HG03342 (cell line): ENCODE data around the gene LMO1.
A peak's percentile ranks its signal among the peaks of the same experiment; 100 is the strongest.

Experiments
- ATAC-seq: cut with Tn5 transposase; IDR thresholded peaks from one replicate; pipeline ENCODE4 v1.9.1; 2021; ENCODE audit warnings: mild to moderate bottlenecking, moderate library complexity; ENCODE audit not compliant: unreplicated experiment

Gene LMO1

GRCh38 chr11:8230178-8230859 lies 33.4 kb downstream of the LMO1 start:
- no peak for ATAC-seq

- ATAC-seq = no peak
Observed at GRCh38 chr11:8229299-8230177, 34.1 kb downstream of the LMO1 start.

DNA sequence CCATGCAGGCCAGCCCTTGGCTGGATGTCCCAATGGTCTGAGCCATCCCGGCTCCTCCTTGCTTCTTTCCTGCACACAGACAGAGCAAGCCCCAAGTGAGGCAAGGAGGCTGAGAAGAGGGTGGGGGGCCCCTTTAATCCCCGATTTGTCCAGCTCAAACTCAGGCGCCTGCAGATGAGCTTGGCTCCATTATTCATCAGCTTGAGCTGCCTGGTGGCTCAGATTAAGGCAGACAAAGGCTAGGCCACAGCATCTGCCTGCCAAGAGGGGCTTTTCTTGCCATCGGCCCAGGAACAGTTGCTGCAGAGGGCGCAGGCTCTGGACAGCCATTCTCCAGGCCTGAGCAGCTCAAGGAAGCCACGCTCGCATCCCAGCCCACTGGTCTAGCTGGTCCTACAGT lies 35.4 kb downstream of the LMO1 start:
- ATAC-seq = no peak

DNA sequence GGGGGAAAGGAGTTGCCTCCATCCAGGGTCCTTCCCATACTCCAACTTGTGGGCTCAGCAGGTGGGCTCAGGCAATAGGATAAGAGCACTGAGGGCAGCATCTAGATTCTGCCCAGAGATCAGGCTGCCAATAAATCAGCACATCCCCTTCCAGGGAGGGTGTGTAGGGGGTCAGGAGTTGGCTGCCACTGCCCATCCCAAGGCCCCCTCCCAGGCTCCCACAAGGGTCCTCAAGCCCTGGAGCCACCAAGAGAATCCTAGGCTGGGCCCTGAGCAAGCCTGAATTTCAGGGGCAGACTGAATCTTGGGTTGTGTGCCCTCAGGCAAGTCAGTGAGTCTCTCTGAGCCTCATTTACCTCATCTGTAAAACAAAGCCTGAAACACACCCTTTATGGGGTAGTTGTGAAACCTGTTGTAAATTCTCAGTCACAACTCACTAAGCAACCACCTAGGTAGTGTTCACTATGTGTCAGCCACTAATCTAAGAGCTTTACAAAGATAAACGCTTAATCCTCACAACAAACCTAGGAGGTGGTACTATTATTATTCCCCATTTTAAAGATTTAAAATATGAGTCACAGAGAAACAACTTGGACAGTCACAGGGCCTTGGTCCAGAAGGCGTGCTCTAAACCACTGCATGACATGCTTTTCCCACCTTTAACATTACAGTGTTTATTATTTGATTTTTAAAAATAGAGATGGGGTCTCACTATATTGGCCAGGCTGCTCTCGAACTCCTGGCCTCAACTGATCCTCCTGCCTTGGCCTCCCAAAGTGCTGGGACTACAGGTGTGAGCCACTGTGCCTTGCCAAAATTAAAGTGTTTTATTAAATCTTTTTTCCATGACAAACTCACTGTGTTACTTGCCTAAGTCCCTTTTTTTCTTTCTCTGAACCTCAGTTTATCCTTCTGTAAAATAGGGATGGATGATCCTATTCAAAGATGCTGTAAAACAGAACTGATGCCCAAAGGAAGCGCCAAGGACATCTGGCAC lies 36.2 kb downstream of the LMO1 start:
- no peak for ATAC-seq

GRCh38 chr11:8225589-8226036 lies 38.1 kb downstream of the LMO1 start:
- ATAC-seq = peak; percentile 65

DNA sequence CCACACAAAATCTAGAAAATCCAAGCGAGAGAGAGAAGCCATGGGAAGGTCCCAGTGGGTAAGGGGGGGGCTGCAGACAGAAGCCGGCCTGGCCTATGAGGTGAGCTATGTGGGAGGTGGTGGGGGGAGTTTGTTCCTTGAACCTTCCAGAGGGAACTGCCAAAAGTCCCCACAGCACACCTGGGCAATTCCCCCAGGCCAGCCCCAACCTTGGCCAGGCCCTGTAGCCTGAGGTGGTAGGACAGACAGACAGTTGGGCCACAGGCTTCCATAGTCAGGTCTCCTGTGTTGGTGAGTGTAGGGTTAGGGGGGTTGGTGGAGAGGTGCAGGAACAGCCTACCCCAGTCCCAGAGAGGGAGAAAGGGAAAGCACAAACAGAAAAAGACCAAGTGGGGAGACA lies 39.0 kb downstream of the LMO1 start:
- no peak for ATAC-seq

- no peak for ATAC-seq
Observed at GRCh38 chr11:8224161-8224591, 39.5 kb downstream of the LMO1 start.

DNA sequence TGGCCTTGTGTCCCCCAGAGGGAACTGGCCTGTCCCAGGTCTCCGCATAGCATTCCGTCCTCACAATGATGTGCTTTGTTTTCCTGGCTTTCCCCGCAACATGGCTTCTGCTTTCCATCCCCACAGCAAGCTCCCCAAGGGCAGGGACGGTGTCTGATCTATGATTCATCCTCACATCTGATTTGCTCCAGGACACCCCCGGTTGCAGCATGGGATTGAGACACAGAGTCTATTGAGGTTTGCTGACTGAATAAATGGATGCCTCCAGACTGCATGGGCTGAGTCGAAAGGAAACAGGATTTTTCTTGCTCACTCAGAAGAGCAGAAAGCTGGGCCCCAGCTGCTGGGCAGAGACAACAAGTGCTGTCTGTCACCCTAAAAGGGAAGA lies 40.2 kb downstream of the LMO1 start:
- ATAC-seq = no peak

- ATAC-seq = no peak
Observed at GRCh38 chr11:8222820-8223512, 40.7 kb downstream of the LMO1 start.

GRCh38 chr11:8221917-8222495 lies 41.7 kb downstream of the LMO1 start:
- ATAC-seq = no peak

GRCh38 chr11:8221046-8221723 lies 42.5 kb downstream of the LMO1 start:
- no peak for ATAC-seq

DNA sequence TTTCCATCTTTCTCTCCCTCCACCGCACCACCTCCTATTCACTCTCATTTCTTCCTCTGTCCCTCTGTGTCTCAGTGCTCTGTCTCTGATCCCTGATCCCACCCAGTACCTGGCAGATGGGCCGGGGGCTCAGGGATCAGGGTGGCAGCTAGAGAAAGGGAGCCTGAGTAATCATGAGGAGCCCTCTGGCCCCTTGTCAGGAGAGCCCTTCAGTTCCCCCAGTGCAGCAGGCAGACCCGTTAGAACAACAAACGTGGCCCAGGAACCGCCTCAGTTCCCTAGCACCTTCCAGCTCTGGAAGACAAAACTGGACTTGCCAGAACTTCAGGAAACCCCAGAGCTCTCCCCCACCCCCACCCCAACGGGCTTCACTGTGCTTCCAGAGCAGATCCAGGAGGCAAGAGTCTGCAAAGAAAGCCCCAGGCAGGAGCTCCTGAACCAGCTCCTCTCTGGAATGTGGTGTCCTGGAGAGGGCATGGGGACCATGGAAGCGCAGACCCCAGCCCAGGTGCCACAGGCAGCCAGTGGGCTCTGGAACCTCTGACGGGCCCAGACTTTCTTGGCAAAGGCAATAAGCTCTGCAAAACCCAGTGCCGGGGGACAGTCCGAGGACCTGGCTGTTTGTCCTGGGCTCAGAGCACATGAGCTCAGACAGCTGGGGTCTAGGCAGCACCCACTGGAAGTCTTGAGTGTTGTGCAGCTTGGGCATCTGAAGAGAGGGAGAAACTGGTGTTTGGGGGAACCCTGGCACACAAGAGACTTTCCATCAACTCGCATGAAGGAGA lies 43.2 kb downstream of the LMO1 start:
- ATAC-seq = no peak

DNA sequence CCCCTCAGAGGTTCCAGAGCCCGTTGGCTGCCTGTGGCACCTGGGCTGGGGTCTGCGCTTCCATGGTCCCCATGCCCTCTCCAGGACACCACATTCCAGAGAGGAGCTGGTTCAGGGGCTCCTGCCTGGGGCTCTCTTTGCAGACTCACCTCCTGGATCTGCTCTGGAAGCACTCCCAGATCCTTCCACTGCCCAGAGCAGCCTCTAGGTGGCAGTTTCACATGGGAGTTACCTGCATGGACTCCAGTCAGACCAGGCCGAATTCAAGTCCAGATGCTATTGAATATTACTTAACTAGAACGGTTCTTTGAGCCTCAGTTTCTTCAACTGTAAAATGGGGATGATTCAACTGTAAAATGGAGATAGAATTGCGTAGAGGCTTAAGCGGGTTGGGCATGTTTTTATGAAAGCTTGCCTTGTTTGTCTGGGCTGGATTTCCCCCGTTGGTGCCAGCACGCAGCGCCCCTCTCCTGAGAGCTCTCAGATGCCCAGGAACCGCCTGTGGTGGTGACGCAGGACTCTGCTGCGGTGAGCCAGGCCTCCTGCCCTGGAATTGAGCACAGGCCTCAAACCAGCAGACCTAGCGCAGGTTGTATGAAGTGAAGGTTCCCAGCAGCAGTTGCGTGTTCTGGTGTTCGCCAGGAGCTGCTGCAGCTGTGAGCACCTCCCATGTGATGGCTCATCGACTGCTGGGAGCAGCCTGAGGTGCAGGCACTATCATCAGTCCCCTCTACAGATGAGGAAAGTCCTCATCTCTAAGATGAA lies 44.2 kb downstream of the LMO1 start:
- no peak for ATAC-seq

DNA sequence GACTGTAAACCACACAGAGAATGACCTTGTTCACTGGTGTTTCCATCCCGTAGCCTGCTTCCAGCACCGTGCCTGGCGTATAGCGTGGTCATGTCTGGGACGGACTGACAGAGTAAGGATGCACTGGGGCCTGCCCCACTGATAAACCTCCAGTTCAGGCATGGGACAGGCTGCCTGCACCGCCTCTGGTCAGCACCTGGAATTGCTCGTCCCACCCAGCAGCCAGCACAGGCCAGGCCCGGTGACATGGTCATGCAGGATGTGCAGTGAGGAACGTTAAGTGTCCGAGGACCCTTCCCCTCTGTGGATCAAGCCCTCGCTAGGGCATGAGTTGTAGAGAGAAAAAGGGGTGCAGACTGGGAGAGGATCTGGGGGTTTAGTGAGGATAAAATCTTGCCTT lies 44.8 kb downstream of the LMO1 start:
- ATAC-seq = no peak

- ATAC-seq = no peak
Observed at GRCh38 chr11:8218409-8218808, 45.3 kb downstream of the LMO1 start.

DNA sequence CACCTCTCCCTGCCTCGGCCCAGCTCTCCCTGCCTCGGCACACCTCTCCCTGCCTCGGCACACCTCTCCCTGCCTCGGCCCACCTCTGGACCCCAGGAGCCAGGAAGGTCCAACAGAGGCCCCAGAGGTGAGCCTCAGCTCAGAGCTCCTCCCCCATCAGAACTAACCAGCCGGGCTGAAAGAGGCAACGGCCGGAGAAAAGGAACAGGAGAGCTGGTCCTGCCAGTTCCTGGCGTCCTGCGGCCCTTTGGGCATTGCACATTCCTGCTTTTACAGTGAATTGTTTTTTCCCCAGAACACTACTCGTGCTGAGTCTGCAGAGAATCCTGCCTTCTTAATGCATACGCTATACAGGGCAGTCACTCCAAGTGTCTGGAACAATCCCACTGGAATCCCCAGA lies 45.8 kb downstream of the LMO1 start:
- no peak for ATAC-seq

GRCh38 chr11:8217136-8217535 lies 46.5 kb downstream of the LMO1 start:
- ATAC-seq = no peak

DNA sequence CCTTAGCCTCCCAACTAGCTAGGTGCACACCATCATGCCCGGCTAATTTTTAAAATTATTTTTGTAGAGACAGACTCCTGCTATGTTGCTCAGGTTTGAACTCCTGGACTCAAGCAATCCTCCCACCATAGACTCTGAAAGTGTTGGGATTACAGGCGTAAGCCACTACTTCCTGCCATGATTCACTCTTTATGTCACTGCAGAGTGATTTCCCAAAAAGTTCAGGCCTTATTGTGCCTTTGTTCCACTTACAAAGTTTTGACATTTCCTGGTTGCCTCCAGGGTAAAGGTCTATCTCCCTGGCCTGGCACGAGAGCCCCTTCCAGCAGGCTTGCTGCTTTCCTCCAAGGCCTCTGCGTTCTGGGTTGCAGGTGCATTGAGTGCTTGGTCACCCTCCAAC lies 50.3 kb downstream of the LMO1 start:
- ATAC-seq = no peak
